DOHH2 (cell line): ENCODE data around the gene IL1R1.
"Not testable (repeated sequence)": the region's sequence is repeated elsewhere in the genome, so short reads cannot be mapped to it uniquely, and the experiment has no call there.

Experiments
- H3F3A ChIP-seq: fragments of 200-600 bp; sonication (generic), shearing (Covaris generic); 2 replicates; pipeline ENCODE4 v1.6.0; 2016; ENCODE audit warnings: antibody characterized with exemption, mild to moderate bottlenecking; ENCODE audit not compliant: control insufficient read depth, insufficient read depth
- H3K27ac ChIP-seq: fragments of 200-600 bp; sonication (generic); 2 replicates; pipeline ENCODE4 v1.5.1; 2014; ENCODE audit warnings: low read depth, mild to moderate bottlenecking, low read length, moderate library complexity
- H3K27me3 ChIP-seq: fragments of 200-600 bp; sonication (generic); 2 replicates; pipeline ENCODE4 v1.6.1; 2014; ENCODE audit warnings: mild to moderate bottlenecking, low read length, mixed read lengths; ENCODE audit not compliant: control insufficient read depth
- H3K36me3 ChIP-seq: fragments of 200-600 bp; sonication (generic); 2 replicates; pipeline ENCODE4 v1.6.1; 2014; ENCODE audit warnings: mild to moderate bottlenecking, low read length, moderate library complexity, mixed read lengths; ENCODE audit not compliant: control insufficient read depth
- H3K4me1 ChIP-seq: fragments of 200-600 bp; sonication (generic); 2 replicates; pipeline ENCODE4 v1.6.1; 2014; ENCODE audit warnings: mild to moderate bottlenecking, low read length, mixed read lengths; ENCODE audit not compliant: control insufficient read depth
- H3K4me2 ChIP-seq: fragments of 200-600 bp; sonication (generic); 2 replicates; pipeline ENCODE4 v1.6.0; 2014; ENCODE audit warnings: mild to moderate bottlenecking, low read length, moderate library complexity
- H3K4me3 ChIP-seq: fragments of 200-600 bp; sonication (generic); 2 replicates; pipeline ENCODE4 v1.5.1; 2014; ENCODE audit warnings: mild to moderate bottlenecking, low read length, mixed read lengths
- H3K79me2 ChIP-seq: fragments of 200-600 bp; sonication (generic); 2 replicates; pipeline ENCODE4 v1.6.1; 2014; ENCODE audit warnings: mild to moderate bottlenecking, low read length, mixed read lengths; ENCODE audit not compliant: control insufficient read depth
- H3K9me2 ChIP-seq: fragments of 200-600 bp; sonication (generic); replicated peaks from 2 replicates; pipeline ENCODE4 v1.6.1; 2014; ENCODE audit warnings: mild to moderate bottlenecking, low read length, mixed read lengths; ENCODE audit not compliant: control insufficient read depth
- H3K9me3 ChIP-seq: fragments of 200-600 bp; sonication (generic); 2 replicates; pipeline ENCODE4 v1.6.1; 2014; ENCODE audit warnings: antibody characterized with exemption, low read length, mixed read lengths; ENCODE audit not compliant: control insufficient read depth, insufficient read depth
- H4K20me1 ChIP-seq: fragments of 200-600 bp; sonication (generic); 2 replicates; pipeline ENCODE4 v1.6.0; 2014; ENCODE audit warnings: low read depth, mild to moderate bottlenecking, antibody characterized with exemption, low read length, moderate library complexity; ENCODE audit not compliant: control insufficient read depth, insufficient read depth
- CTCF ChIP-seq: fragments of 200-600 bp; sonication (generic); IDR thresholded peaks from one replicate; pipeline ENCODE4 v1.5.1; 2014; ENCODE audit warnings: antibody characterized with exemption, mild to moderate bottlenecking, low read depth, low read length; ENCODE audit not compliant: poor library complexity, severe bottlenecking
- EZH2phosphoT487 ChIP-seq: fragments of 200-600 bp; sonication (generic); IDR thresholded peaks from 2 replicates; pipeline ENCODE4 v1.6.1; 2017; ENCODE audit warnings: borderline replicate concordance, mild to moderate bottlenecking, antibody characterized with exemption, low read length, moderate library complexity, mixed read lengths

IL1R1 gene

GRCh38 chr2:102103284-102103683 is 39.3 kb upstream of the IL1R1 start:
- Histone ChIP-seq H3K27ac (no peak overlapping the region), H4K20me1 (no peaks in the 10 kb centered on the region), H3F3A (no peaks in the 10 kb centered on the region), H3K27me3 (no peaks in the 10 kb centered on the region), H3K79me2 (no peaks in the 10 kb centered on the region), H3K4me2 (no peak overlapping the region), H3K4me3 (no peak overlapping the region), H3K9me2 (no peaks in the 10 kb centered on the region), H3K9me3 (no peaks in the 10 kb centered on the region), H3K4me1 (no peaks in the 10 kb centered on the region), H3K36me3 (no peaks in the 10 kb centered on the region)
- TF ChIP-seq CTCF (no peak), EZH2phosphoT487 (no peak)

GRCh38 chr2:102103992-102104871 is 38.3 kb upstream of the IL1R1 start:
- H3K9me3 ChIP-seq = no peaks in the 10 kb centered on the region
- no peak overlapping the region for H3K4me2 ChIP-seq
- no peaks in the 10 kb centered on the region for H3K4me1 ChIP-seq
- H3F3A ChIP-seq = no peaks in the 10 kb centered on the region
- no peaks in the 10 kb centered on the region for H4K20me1 ChIP-seq
- no peaks in the 10 kb centered on the region for H3K9me2 ChIP-seq
- H3K4me3 ChIP-seq = no peak overlapping the region
- no peak for TF ChIP-seq CTCF
- TF ChIP-seq EZH2phosphoT487 = no peak
- H3K79me2 ChIP-seq = no peaks in the 10 kb centered on the region
- H3K36me3 ChIP-seq = no peaks in the 10 kb centered on the region
- H3K27me3 ChIP-seq = no peaks in the 10 kb centered on the region
- H3K27ac ChIP-seq = no peak overlapping the region

- no peaks in the 10 kb centered on the region for H3K9me2 ChIP-seq
- H3K9me3 ChIP-seq = no peaks in the 10 kb centered on the region
- H3K36me3 ChIP-seq = no peaks in the 10 kb centered on the region
- no peak overlapping the region for H3K4me3 ChIP-seq
- H3K4me2 ChIP-seq = no peak overlapping the region
- no peaks in the 10 kb centered on the region for H4K20me1 ChIP-seq
- TF ChIP-seq EZH2phosphoT487 = no peak
- no peak for TF ChIP-seq CTCF
- H3K27ac ChIP-seq = no peak overlapping the region
- no peaks in the 10 kb centered on the region for H3K79me2 ChIP-seq
- H3K4me1 ChIP-seq = no peaks in the 10 kb centered on the region
- H3F3A ChIP-seq = no peaks in the 10 kb centered on the region
- no peaks in the 10 kb centered on the region for H3K27me3 ChIP-seq
These were observed 36.4 kb upstream of the IL1R1 start for GRCh38 chr2:102106133-102106556.

GRCh38 chr2:102106813-102107740 is 35.5 kb upstream of the IL1R1 start:
- H3K27me3 ChIP-seq, H4K20me1 ChIP-seq, H3K4me1 ChIP-seq, H3K9me3 ChIP-seq, H3K36me3 ChIP-seq, H3K4me2 ChIP-seq, H3K27ac ChIP-seq, H3K4me3 ChIP-seq, H3F3A ChIP-seq, H3K9me2 ChIP-seq, H3K79me2 ChIP-seq: not testable (repeated sequence)
